Measurements from ENCODE around the gene MAVS.

MAVS gene

DNA sequence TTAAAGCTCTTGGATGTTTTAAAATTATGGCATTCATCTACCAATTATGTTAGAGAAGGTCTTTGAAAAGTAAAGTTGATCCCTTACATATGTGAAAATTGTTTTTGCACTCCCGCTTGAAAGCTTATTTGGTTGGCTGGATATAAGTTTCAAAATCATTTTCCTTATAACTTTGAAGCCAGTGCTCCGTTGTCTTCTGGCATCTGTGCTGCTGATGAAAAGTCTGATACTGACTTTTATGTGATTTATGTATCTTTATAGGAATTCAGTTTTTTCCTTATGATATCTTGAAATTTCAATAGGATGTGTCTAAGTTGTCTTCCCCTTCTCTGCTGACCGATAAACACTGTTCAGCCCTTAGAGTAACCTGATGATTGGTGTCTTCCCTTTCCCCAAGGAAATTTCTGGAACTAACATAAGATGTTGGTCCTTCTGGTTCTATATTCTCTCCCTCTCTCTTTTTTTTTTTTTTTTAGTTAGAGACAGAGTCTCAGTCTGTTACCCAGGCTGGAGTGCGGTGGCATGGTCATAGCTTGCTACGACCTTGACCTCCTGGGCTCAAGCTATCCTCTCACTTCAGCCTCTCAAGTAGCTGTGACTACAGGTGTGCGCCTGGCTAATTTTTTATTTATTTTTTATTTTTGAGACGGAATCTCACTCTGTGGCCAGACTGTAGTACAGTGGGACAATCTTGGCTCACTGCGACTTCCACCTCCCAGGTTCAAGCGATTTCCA, 55.2 kb downstream of the MAVS start:
- TF ChIP-seq FOXP2 (optimal IDR thresholded peaks at IDR 0.05; ENCODE audit: borderline replicate concordance, extremely low read depth, extremely low read length, insufficient read depth) (no peak), POLR2AphosphoS5 (IDR thresholded peaks at IDR 0.05; ENCODE audit: low read depth, low read length) (no peak), SIN3A (IDR thresholded peaks at IDR 0.05; ENCODE audit: borderline replicate concordance, insufficient read depth, low read length) (no peak), TAF1 (IDR thresholded peaks at IDR 0.05; ENCODE audit: borderline replicate concordance, insufficient read depth, low read length) (no peak)
- TF ChIP-seq, protein P1, sequence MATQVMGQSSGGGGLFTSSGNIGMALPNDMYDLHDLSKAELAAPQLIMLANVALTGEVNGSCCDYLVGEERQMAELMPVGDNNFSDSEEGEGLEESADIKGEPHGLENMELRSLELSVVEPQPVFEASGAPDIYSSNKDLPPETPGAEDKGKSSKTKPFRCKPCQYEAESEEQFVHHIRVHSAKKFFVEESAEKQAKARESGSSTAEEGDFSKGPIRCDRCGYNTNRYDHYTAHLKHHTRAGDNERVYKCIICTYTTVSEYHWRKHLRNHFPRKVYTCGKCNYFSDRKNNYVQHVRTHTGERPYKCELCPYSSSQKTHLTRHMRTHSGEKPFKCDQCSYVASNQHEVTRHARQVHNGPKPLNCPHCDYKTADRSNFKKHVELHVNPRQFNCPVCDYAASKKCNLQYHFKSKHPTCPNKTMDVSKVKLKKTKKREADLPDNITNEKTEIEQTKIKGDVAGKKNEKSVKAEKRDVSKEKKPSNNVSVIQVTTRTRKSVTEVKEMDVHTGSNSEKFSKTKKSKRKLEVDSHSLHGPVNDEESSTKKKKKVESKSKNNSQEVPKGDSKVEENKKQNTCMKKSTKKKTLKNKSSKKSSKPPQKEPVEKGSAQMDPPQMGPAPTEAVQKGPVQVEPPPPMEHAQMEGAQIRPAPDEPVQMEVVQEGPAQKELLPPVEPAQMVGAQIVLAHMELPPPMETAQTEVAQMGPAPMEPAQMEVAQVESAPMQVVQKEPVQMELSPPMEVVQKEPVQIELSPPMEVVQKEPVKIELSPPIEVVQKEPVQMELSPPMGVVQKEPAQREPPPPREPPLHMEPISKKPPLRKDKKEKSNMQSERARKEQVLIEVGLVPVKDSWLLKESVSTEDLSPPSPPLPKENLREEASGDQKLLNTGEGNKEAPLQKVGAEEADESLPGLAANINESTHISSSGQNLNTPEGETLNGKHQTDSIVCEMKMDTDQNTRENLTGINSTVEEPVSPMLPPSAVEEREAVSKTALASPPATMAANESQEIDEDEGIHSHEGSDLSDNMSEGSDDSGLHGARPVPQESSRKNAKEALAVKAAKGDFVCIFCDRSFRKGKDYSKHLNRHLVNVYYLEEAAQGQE (IDR thresholded peaks at IDR 0.05; ENCODE audit: insufficient read depth in 1 of 2, low read depth in 2 of 2, low read length in 2 of 2): no peak

DNA sequence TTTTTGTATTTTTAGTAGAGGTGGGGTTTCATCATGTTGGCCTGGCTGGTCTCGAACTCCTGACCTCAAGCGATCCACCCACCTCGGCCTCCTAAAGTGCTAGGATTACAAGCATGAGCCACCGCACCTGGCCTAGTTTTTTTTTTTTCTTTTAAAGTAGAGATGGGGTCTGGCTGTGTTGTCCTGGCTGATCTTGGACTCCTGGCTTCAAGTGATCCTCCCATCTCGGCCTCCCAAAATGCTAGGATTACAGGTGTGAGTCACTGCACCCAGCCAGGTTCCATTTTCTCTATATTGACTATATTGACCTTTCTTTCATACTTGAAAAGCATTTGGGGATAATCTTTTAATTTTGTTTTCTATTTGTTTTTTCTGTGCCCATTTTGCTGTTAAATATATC, 55.8 kb downstream of the MAVS start:
- TF ChIP-seq SIN3A (IDR thresholded peaks at IDR 0.05; ENCODE audit: borderline replicate concordance, insufficient read depth, low read length): no peak
- TF ChIP-seq FOXP2 (optimal IDR thresholded peaks at IDR 0.05; ENCODE audit: borderline replicate concordance, extremely low read depth, extremely low read length, insufficient read depth): no peak
- TF ChIP-seq, protein P1 (IDR thresholded peaks at IDR 0.05; ENCODE audit: insufficient read depth in 1 of 2, low read depth in 2 of 2, low read length in 2 of 2): no peak
- no peak for TF ChIP-seq TAF1 (IDR thresholded peaks at IDR 0.05; ENCODE audit: borderline replicate concordance, insufficient read depth, low read length)
- TF ChIP-seq POLR2AphosphoS5 (IDR thresholded peaks at IDR 0.05; ENCODE audit: low read depth, low read length): no peak

DNA sequence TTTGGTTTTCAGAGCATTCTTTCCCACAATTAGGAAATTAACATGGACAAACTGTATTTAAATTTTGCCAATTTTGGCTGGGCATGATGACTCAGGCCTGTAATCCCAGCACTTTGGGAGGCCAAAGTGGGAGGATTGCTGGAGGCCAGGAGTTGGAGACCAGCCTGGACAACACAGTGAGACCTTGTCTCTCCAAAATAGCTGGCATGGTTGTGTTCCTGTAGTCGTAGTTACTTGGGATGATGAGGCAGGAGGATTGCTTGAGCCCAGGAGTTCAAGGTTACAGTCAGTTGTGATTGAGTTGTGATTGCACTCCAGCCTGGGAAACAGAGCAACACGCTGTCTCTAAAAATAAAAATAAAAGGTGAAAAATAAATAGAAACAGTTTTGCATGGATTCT, 57.6 kb downstream of the MAVS start:
- TF ChIP-seq POLR2AphosphoS5 (IDR thresholded peaks at IDR 0.05; ENCODE audit: low read depth, low read length): no peak
- TF ChIP-seq SIN3A (IDR thresholded peaks at IDR 0.05; ENCODE audit: borderline replicate concordance, insufficient read depth, low read length): no peak
- TF ChIP-seq FOXP2 (optimal IDR thresholded peaks at IDR 0.05; ENCODE audit: borderline replicate concordance, extremely low read depth, extremely low read length, insufficient read depth): no peak
- no peak for TF ChIP-seq TAF1 (IDR thresholded peaks at IDR 0.05; ENCODE audit: borderline replicate concordance, insufficient read depth, low read length)
- TF ChIP-seq, protein P1 (IDR thresholded peaks at IDR 0.05; ENCODE audit: insufficient read depth in 1 of 2, low read depth in 2 of 2, low read length in 2 of 2): no peak

DNA sequence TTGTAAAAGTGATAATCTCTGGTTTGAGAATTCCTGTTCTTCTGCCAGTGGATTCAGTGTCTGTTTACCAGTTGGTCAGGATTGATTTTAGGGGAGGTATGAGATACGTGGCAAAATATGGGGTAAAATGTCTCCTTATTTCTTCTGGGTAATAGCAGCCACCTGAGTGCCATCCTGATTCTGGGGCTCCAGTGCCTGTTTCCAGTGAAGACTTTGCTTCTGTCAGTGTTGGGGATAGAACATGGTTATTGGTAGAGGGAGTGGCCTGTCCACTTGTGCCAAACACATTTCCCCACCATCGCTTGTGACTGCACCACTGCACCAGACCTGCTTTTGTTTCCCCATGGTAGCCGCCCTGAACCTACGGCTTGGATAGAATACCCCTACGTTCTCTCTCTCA, 58.2 kb downstream of the MAVS start:
- TF ChIP-seq TAF1 (IDR thresholded peaks at IDR 0.05; ENCODE audit: borderline replicate concordance, insufficient read depth, low read length) (no peak), FOXP2 (optimal IDR thresholded peaks at IDR 0.05; ENCODE audit: borderline replicate concordance, extremely low read depth, extremely low read length, insufficient read depth) (no peak), SIN3A (IDR thresholded peaks at IDR 0.05; ENCODE audit: borderline replicate concordance, insufficient read depth, low read length) (no peak), POLR2AphosphoS5 (IDR thresholded peaks at IDR 0.05; ENCODE audit: low read depth, low read length) (no peak)
- TF ChIP-seq, protein P1 (IDR thresholded peaks at IDR 0.05; ENCODE audit: insufficient read depth in 1 of 2, low read depth in 2 of 2, low read length in 2 of 2): no peak
